SHP77 treated with DMSO at 0.1 percent for 48 hours (cell line): Measurements from ENCODE around the gene RP2.

Source experiments
- DNase-seq: peaks from one replicate; lab custom pipeline; 2025; lab: John Stamatoyannopoulos, UW

The RP2 gene

DNA sequence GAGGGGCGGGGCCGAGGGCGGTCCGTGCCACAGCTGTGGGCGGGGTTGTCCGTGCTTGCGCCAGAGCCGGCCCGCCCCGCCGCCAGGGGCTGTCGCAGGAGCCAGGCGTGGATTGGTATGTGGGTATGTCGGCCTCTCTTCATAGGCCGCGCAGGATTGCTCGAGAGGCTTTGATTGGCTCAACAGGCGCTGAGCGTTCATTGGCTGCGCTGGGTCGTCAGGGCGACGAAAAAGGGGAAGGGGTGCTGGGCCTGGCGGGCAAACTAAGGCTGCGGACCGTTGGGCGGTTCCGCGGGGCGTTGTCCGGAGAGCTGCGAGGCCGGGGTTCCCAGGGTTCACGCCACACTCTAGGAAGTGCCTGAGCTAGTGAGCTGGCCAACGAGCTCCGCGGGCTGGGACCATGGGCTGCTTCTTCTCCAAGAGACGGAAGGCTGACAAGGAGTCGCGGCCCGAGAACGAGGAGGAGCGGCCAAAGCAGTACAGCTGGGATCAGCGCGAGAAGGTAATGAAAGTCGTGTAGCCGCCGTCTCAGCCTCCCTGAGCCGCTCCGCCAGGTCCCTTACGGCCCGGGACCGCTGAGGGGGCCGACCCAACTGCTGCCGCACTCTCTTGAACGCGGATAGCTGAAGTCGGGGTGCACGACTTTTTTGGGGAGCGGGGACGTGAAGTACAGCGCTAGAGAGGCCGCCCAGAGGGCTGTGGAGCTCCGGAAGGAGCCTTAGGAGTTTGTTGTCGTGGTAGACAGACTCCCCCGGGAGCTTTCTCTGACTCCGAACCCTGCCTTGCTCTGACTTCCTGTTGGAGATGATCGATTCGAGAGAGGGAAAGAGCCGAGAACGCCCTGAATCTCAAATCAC, at the start of gene RP2:
Gene RP2, plus strand, starts transcription at position 343 of the 857 bp plus-strand sequence. Its CDS starts 58 bp downstream, at position 401.
- peak; percentile 75 for DNase-seq

- no peak for DNase-seq
Observed at GRCh38 chrX:46788902-46789301, 47.9 kb upstream of the RP2 start.

- no peak for DNase-seq
Observed at GRCh38 chrX:46791927-46792809, 44.7 kb upstream of the RP2 start.

DNA sequence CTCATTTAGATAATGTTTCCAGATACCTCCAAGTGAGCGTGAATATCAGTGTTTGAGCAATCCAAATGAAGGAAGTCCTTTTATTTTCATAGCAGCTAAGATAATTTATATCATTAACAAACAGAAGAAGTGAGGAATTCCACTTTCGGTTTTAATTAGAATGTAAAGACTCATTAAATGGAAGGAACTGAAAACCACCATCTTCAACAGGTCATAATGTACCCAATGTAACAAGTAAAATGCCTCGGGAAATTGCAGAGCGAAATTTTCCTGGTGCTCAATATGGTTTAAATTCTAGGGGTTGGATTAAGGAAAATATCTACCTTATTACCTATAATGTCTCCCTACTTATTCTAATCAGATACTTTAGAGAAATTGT, 44.0 kb upstream of the RP2 start:
- DNase-seq = no peak

GRCh38 chrX:46793386-46794143, 43.3 kb upstream of the RP2 start:
- DNase-seq = no peak

DNA sequence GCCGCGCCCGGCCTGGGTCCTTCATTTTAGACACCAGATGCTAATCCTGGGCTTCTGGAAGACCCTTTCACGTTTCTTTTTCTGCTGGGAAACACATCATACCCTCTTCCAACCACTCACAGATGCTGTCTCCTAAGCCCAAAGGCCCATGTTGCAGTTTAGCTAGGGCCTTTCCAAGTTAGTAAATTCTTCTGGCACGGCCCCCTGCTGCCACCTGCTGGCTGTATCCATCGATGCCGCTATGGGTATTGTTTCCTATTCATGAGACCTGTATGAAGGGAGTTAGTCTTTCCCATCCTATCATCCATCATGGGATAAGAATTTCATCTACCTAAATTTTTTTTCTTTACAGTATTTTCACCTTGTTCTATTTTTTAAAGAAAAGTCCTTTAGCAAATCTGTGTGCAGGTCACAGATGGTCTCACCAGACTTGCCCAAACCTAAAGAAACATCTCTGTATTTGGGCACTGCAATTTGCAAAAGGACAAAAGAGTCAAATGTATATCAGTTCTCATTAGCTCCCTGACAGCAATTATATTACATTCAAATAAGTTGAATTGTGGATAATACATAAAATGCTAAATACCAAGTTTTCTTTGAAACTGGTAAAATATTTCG, 40.2 kb upstream of the RP2 start:
- DNase-seq = peak; percentile 1

GRCh38 chrX:46803140-46803539, 33.7 kb upstream of the RP2 start:
- DNase-seq = no peak

DNA sequence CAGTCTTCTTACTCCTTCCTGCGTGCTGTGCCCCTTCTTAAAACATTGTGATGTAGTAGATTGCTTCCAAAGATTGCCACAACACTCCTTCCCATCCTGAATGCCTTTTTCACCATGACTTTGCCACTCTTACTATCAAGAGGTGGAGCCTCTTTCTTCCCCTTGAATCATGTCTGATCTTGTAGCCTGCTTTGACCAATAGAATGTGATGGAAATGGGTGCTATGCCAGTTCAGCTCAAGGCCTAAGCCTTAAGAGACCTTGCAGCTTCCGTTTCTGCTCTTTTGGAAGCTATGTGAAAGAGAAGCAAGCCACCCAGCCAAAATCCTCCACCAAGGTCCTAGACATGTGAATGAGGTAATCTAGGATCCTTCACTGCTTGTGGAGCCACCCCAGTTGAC, 31.6 kb upstream of the RP2 start:
- DNase-seq = no peak

DNA sequence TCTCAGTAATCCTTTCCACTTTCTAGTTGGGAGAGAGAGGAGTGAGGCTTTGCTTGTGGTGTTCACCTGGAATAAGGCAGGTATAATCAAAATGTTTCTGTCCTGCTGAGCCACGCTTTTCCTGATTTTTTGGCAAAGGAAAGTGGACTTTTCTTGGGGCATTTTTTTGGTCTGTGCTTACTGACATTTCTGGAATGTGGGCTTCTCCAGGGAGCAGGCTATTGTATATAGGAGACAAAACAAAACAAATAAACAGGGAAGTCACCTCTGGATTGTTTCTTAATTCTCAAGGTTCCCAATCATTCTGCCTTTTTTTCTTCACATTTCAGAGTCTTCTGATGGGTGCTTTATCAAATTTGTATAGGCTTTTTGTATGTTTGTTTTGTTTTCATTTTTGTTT, 25.7 kb upstream of the RP2 start:
- no peak for DNase-seq

DNA sequence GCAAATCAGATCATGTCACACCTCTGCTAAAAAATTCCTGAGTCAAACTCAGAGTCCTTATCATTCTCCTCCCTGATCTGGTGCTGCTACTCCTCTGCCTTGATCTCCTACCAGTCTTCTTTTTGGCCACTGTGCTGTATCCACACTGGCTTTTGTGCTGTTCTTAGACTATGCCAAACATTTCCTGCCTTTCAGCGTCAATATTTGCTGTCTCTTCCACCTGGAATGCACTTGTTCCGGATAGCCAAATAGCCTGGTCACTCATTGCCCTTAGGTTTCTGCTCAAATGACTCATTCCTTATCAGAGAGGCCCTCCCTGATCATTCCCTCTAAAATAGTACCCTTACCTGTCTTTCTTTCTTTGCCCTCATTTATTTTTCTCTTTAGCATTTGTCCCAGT, 24.4 kb upstream of the RP2 start:
- DNase-seq = no peak

DNA sequence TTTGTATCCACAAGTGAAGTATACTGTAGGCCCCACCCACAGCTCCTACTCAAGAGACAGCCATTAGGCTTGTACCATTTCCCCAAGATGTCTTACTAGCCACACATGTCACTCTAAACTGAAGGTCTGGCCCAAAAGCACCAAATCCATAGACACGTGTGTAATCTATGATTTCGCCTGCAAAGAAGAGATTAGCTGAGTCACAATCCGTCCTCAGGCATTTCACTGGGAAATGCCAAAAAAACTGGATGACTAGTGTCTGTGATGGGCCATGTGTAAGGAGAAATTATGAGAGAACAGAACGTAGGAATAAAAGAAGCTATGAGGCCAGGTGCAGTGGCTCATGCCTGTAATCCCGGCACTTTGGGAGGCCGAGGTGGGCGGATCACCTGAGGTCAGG, 21.9 kb upstream of the RP2 start:
- DNase-seq = no peak

DNA sequence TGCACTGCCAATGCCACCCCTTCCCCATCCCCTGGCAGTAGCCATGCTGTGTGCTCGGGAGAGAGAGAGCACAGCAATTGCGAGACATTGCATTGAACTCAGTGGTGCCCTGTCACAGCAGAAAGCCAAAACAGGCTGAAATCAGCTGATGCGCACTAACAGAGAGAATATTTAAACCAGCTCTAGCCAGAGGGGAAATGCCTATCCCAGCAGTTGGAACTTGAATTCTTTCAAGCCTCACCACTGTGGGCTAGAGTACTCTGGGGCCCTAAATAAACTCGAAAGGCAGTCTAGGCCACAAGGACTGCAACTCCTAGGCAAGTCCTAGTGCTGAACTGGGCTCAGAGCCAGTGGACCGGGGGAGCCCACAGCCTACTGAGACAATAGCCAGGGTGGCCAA, 17.7 kb upstream of the RP2 start:
- no peak for DNase-seq

DNA sequence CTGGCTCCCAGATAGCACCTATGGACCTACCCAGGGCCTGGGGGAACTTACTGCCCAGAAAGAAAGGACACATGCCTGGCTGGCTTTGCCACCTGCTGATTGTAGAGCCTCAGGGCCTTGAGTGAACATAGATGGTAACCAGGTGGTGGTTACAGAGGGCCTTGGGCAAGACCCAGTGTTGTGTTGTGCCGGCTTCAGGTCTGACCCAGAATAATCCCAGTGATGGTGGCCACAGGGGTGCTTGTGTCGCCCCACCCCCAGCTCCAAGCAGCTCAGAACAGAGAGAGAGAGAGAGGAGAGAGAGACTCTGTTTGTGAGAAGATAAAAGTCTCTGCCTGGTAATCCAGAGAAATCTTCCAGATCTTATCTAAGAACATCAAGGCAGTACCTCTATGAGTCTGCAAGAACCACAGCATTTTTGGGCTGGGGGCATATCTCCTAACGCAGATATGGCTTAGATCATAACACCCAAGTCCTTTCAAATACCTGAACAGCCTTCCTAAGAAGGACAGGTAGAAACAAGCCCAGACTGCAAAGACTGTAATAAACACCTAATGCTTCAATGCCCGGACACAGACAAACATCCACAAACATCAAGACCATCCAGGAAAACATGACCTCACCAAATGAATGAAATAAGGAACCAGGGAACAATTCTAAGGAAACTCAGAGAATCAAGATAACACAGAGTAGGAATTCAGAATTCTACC, 16.3 kb upstream of the RP2 start:
- no peak for DNase-seq

DNA sequence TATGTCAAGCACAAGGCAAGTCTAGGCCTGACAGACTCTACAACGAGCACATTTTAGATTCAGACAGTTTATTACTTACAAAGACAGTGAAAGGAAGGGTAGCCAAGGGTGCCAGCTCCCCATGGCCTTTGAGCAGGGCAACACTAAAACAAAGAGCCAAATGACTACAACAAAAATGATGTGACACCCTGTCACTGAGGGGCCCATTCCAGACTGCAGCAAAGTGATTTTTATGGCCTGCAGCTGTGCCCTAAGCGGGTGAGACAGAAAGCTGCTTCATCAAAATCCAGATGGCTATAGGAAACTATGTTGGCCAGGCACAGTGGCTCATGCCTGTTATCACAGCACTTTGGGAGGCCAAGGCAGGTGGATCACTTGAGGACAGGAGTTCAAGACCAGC, 13.4 kb upstream of the RP2 start:
- DNase-seq = no peak

- DNase-seq = no peak
Observed at GRCh38 chrX:46831765-46832327, 5.0 kb upstream of the RP2 start.

DNA sequence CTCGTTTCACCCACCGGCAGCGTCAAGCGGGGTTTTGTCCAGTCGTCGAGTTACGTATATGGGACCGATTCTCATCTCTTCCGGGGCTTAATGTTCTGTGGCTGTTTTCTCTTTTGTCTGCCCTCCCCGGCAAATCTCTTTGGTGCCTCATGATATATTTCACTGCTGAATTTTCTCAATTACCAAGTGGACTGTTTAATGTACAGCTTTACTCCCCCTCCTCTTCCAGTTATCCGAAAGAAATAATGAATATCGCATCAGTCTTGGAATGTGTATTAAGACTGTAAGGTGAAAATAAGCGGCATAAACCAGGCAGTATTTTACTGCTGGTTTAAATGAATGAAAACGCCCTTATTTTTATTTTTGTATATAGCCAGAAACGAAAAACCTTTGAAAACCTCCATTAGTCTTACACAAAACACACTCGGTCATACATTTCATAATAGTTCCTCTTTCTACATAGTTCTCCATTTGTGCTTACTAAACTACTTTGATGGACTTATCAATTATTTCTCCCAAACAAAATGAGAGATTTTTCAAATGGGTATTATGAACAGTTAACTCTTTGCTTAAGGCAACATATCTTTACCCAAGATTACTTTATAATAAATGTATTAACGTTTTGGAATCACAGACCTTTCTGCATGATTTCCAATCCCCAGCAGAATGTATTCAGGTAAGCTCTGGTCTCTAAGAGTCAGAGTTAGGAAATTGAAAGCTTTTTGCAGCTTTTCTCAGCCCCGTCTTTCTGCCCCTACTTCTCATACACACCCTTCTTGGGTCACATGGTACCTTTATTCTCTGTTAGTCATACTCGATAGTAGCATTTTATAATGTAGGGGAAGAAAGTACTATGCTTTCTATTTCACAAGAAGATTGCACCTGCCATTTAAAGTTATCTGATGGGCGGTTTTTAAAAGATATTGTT, 979 bp downstream of the RP2 start:
- no peak for DNase-seq

DNA sequence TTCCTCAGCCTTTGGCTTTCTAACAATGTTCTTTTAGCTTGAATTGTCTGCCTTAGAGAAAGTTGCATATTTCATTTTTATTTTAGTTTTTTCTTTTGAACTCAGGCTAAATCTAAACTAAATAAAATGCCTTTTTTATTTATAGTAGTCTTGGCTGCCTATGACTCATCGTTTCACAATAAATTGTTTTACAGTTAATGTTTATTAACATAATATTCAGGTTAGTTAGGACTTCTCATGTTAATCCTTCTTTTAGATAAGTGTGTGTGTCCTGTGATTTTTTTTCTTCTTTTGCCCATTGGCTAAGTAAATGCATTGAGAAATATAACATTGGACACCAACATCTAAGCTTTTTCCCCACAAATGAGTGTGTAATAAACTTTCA, 1.6 kb downstream of the RP2 start:
- no peak for DNase-seq

DNA sequence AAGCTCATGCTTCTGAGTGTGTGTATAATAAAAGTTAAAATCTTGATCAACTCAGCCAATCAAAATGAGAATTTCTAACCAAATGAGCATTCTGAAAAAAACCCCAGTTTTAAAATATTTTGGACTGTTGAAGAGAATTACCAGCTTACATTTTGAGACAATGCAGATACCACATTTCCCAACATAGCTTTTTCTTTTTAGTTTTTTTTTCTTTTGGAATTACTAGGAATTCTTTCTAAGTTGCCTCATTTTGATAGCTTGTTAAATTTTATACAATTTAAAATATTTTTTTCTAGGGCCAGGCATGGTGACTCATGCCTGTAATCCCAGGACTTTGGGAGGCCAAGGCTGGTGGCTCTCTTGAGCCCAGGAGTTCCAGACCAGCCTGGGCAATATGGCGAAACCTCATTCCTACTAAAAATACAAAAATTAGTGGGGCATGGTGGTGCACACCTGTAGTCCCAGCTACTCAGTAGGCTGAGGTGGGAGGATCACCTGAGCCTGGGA, 2.2 kb downstream of the RP2 start:
- no peak for DNase-seq

DNA sequence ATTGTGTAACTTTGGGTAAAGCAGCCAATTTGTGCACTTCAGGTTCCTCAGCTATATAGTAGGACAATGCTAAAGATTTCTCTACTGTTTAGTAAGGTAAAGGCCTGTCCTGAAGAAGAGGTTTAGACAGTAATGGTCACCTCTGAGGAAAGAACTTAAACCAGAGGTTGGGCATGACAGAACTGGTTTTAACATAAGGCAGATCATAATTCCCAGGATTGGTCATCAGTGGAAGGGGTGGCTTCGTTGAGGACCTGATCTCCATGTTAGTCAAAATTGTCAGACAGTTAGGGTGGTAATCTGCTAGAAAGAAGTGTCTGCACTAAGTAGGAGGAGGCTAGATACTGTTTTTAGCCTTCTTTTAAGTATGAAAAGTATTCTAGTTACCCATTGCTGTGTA, 4.1 kb downstream of the RP2 start:
- DNase-seq = no peak

DNA sequence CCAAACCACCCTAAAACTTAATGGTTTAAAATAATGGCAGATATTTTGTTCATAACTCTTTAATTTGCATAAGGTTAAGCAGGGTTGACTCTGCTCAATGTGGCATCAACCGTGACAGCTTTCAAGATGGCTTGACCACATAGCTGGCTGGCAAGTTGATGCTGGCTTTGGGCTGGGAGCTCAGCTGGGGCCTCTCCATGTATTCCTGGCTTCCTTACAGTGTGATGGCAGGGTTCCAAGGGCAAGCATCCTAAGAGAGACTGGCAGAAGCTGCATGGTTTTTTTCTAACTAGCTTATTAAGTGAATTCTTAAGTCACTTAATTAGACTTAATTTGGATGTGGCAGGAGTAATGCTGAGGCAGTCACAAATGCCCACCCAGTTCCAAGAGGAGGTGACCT, 4.5 kb downstream of the RP2 start:
- DNase-seq = no peak
